SK-N-SH treated with all-trans-retinoic acid at 6 μM for 48 hours (cell line): Measurements from ENCODE around the gene MSMB.

Experiments
- ATAC-seq: fragments of 200-7000 bp; cut with Tn5 transposase; 3 replicates; pipeline ENCODE4 v1.9.1; 2020; ENCODE audit warnings: mild to moderate bottlenecking, moderate library complexity
- ARNTL ChIP-seq: fragments of 450-650 bp; formaldehyde crosslinking; IDR thresholded peaks from 2 replicates; pipeline ENCODE4 v1.5.0; 2020; ENCODE audit warnings: low read depth, mild to moderate bottlenecking, moderate library complexity, borderline replicate concordance
- BACH2 ChIP-seq: fragments of 250-450 bp; sonication (Bioruptor Pico); IDR thresholded peaks from 2 replicates; pipeline ENCODE4 v1.9.0; 2021; ENCODE audit warnings: mild to moderate bottlenecking, borderline replicate concordance
- CSDC2 ChIP-seq: fragments of 250-450 bp; sonication (Bioruptor Pico); IDR thresholded peaks from 2 replicates; pipeline ENCODE4 v1.5.0; 2020; ENCODE audit warnings: mild to moderate bottlenecking, moderate library complexity
- GLIS3 ChIP-seq: fragments of 250-450 bp; sonication (Bioruptor Pico); IDR thresholded peaks from 2 replicates; pipeline ENCODE4 v1.5.0; 2020; ENCODE audit warnings: mild to moderate bottlenecking, moderate library complexity
- ISL1 ChIP-seq: fragments of 250-450 bp; sonication (Bioruptor Pico); IDR thresholded peaks from 2 replicates; pipeline ENCODE4 v2.1.2; 2022; ENCODE audit warnings: mild to moderate bottlenecking, moderate library complexity
- OSR1 ChIP-seq: fragments of 250-450 bp; sonication (Bioruptor Pico); IDR thresholded peaks from 2 replicates; pipeline ENCODE4 v1.8.0; 2022; ENCODE audit warnings: moderate library complexity, mild to moderate bottlenecking, inconsistent platforms
- PPARA ChIP-seq: fragments of 250-450 bp; sonication (Bioruptor Pico); IDR thresholded peaks from 2 replicates; pipeline ENCODE4 v1.5.0; 2020; ENCODE audit warnings: mild to moderate bottlenecking, borderline replicate concordance
- RARB ChIP-seq: fragments of 250-450 bp; sonication (Bioruptor Pico); IDR thresholded peaks from 2 replicates; pipeline ENCODE4 v1.8.0; 2021; ENCODE audit warnings: mild to moderate bottlenecking, moderate library complexity
- SNAI2 ChIP-seq: fragments of 250-450 bp; sonication (Bioruptor Pico); IDR thresholded peaks from 2 replicates; pipeline ENCODE4 v1.5.0; 2020; ENCODE audit warnings: mild to moderate bottlenecking, moderate library complexity
- TOX ChIP-seq: fragments of 250-450 bp; sonication (Bioruptor Pico); IDR thresholded peaks from 2 replicates; pipeline ENCODE4 v1.8.0; 2021; ENCODE audit warnings: mild to moderate bottlenecking, moderate library complexity, borderline replicate concordance
- ZC3H10 ChIP-seq: fragments of 250-450 bp; sonication (Bioruptor Pico); IDR thresholded peaks from 2 replicates; pipeline ENCODE4 v1.5.1; 2021; ENCODE audit warnings: mild to moderate bottlenecking, moderate library complexity
- ZFP3 ChIP-seq: fragments of 250-450 bp; sonication (Bioruptor Pico); IDR thresholded peaks from 2 replicates; pipeline ENCODE4 v1.5.0; 2020; ENCODE audit warnings: mild to moderate bottlenecking, moderate library complexity
- ZFP30 ChIP-seq: fragments of 450-650 bp; formaldehyde crosslinking; IDR thresholded peaks from 2 replicates; pipeline ENCODE4 v1.5.0; 2022; ENCODE audit warnings: mild to moderate bottlenecking, moderate library complexity
- ZNF565 ChIP-seq: fragments of 450-650 bp; formaldehyde crosslinking; conservative IDR thresholded peaks from 2 replicates; pipeline ENCODE4 v1.5.0; 2020; ENCODE audit warnings: low read depth, mild to moderate bottlenecking, moderate library complexity
- ZNF70 ChIP-seq: fragments of 450-650 bp; formaldehyde crosslinking; IDR thresholded peaks from 2 replicates; pipeline ENCODE4 v1.5.0; 2020; ENCODE audit warnings: mild to moderate bottlenecking, moderate library complexity
- ZNF8 ChIP-seq: fragments of 450-650 bp; formaldehyde crosslinking; IDR thresholded peaks from 2 replicates; pipeline ENCODE4 v1.5.0; 2020; ENCODE audit warnings: mild to moderate bottlenecking, moderate library complexity
- TF ChIP-seq, protein P1 (sequence below): fragments of 250-450 bp; sonication (Bioruptor Pico); IDR thresholded peaks from 2 replicates; pipeline ENCODE4 v1.5.0; 2020; ENCODE audit warnings: mild to moderate bottlenecking, moderate library complexity
- TF ChIP-seq, protein P2 (sequence below): fragments of 250-450 bp; sonication (Bioruptor Pico); IDR thresholded peaks from 2 replicates; pipeline ENCODE4 v1.8.0; 2021; ENCODE audit warnings: low read depth, mild to moderate bottlenecking, moderate library complexity, borderline replicate concordance
- TF ChIP-seq, protein P3 (sequence below): fragments of 250-450 bp; sonication (Bioruptor Pico); IDR thresholded peaks from 2 replicates; pipeline ENCODE4 v1.5.1; 2021; ENCODE audit warnings: mild to moderate bottlenecking, moderate library complexity
- TF ChIP-seq, protein P4 (sequence below): fragments of 250-450 bp; sonication (Bioruptor Pico); IDR thresholded peaks from 2 replicates; pipeline ENCODE4 v1.8.0; 2020; ENCODE audit warnings: mild to moderate bottlenecking, moderate library complexity, borderline replicate concordance

MSMB gene

DNA sequence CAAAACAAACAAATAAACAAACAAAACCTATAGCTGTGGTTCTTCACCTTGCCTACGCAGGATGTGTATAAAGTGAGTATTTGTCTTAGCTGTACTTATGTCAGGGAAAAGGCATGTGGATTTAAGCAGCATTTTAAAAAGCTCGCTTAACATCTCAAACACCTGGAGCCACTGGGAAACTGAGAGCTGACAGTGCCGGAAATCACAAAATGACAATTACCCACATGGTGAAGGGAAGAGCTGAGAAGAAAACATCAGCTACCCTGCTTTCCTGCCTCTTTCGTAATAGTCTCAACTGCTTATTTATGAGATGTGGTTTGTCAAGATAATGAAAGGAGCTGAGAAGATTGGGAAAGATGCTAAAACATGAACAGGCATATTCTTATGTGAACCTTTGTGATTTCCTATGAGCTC is 31.1 kb upstream of the MSMB start:
- TF ChIP-seq TOX (CRISPR knock-in tag) (no peak), CSDC2 (CRISPR knock-in tag) (no peak), ZFP3 (CRISPR knock-in tag) (no peak), SNAI2 (no peak), ZNF565 (CRISPR knock-in tag) (no peak), OSR1 (no peak), PPARA (CRISPR knock-in tag) (no peak), RARB (CRISPR knock-in tag) (no peak), ZNF70 (CRISPR knock-in tag) (no peak), BACH2 (CRISPR knock-in tag) (no peak)
- TF ChIP-seq, protein P1, sequence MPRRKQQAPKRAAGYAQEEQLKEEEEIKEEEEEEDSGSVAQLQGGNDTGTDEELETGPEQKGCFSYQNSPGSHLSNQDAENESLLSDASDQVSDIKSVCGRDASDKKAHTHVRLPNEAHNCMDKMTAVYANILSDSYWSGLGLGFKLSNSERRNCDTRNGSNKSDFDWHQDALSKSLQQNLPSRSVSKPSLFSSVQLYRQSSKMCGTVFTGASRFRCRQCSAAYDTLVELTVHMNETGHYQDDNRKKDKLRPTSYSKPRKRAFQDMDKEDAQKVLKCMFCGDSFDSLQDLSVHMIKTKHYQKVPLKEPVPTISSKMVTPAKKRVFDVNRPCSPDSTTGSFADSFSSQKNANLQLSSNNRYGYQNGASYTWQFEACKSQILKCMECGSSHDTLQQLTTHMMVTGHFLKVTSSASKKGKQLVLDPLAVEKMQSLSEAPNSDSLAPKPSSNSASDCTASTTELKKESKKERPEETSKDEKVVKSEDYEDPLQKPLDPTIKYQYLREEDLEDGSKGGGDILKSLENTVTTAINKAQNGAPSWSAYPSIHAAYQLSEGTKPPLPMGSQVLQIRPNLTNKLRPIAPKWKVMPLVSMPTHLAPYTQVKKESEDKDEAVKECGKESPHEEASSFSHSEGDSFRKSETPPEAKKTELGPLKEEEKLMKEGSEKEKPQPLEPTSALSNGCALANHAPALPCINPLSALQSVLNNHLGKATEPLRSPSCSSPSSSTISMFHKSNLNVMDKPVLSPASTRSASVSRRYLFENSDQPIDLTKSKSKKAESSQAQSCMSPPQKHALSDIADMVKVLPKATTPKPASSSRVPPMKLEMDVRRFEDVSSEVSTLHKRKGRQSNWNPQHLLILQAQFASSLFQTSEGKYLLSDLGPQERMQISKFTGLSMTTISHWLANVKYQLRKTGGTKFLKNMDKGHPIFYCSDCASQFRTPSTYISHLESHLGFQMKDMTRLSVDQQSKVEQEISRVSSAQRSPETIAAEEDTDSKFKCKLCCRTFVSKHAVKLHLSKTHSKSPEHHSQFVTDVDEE (CRISPR knock-in tag): no peak
- TF ChIP-seq, protein P2, sequence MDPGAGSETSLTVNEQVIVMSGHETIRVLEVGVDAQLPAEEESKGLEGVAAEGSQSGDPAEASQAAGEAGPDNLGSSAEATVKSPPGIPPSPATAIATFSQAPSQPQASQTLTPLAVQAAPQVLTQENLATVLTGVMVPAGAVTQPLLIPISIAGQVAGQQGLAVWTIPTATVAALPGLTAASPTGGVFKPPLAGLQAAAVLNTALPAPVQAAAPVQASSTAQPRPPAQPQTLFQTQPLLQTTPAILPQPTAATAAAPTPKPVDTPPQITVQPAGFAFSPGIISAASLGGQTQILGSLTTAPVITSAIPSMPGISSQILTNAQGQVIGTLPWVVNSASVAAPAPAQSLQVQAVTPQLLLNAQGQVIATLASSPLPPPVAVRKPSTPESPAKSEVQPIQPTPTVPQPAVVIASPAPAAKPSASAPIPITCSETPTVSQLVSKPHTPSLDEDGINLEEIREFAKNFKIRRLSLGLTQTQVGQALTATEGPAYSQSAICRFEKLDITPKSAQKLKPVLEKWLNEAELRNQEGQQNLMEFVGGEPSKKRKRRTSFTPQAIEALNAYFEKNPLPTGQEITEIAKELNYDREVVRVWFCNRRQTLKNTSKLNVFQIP (CRISPR knock-in tag): no peak
- TF ChIP-seq, protein P3, sequence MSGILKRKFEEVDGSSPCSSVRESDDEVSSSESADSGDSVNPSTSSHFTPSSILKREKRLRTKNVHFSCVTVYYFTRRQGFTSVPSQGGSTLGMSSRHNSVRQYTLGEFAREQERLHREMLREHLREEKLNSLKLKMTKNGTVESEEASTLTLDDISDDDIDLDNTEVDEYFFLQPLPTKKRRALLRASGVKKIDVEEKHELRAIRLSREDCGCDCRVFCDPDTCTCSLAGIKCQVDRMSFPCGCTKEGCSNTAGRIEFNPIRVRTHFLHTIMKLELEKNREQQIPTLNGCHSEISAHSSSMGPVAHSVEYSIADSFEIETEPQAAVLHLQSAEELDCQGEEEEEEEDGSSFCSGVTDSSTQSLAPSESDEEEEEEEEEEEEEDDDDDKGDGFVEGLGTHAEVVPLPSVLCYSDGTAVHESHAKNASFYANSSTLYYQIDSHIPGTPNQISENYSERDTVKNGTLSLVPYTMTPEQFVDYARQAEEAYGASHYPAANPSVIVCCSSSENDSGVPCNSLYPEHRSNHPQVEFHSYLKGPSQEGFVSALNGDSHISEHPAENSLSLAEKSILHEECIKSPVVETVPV: no peak
- TF ChIP-seq, all 23 proteins: peak for 0

DNA sequence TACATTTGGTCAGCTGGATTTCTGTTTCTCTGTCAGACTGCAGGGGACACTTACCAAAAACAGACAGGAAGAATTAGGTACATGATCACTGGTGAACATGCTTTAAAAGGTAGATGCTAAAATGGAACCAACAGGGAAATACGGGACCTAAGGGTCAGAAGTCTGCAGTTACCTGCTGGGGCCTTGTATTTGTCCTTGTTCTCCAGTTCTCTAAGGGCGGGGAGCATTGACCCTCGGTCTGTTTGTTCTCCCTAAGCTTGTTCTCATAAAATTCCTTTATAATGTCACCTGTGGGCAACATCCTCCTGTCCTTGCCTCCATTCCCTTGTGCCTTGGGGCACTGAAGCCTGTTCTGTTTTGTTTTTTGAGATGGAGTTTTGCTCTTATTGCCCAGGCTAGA is 29.8 kb upstream of the MSMB start:
- TF ChIP-seq, protein P3: no peak
- TF ChIP-seq ZNF8 (no peak), ZFP30 (CRISPR knock-in tag) (no peak), RARB (CRISPR knock-in tag) (no peak), SNAI2 (no peak), OSR1 (no peak), ZNF565 (CRISPR knock-in tag) (no peak), ARNTL (CRISPR knock-in tag) (no peak), ZFP3 (CRISPR knock-in tag) (no peak), TOX (CRISPR knock-in tag) (no peak), ISL1 (no peak), ZC3H10 (CRISPR knock-in tag) (no peak), BACH2 (CRISPR knock-in tag) (no peak), CSDC2 (CRISPR knock-in tag) (no peak), GLIS3 (no peak)
- TF ChIP-seq, protein P4, sequence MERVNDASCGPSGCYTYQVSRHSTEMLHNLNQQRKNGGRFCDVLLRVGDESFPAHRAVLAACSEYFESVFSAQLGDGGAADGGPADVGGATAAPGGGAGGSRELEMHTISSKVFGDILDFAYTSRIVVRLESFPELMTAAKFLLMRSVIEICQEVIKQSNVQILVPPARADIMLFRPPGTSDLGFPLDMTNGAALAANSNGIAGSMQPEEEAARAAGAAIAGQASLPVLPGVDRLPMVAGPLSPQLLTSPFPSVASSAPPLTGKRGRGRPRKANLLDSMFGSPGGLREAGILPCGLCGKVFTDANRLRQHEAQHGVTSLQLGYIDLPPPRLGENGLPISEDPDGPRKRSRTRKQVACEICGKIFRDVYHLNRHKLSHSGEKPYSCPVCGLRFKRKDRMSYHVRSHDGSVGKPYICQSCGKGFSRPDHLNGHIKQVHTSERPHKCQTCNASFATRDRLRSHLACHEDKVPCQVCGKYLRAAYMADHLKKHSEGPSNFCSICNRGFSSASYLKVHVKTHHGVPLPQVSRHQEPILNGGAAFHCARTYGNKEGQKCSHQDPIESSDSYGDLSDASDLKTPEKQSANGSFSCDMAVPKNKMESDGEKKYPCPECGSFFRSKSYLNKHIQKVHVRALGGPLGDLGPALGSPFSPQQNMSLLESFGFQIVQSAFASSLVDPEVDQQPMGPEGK (CRISPR knock-in tag): no peak
- TF ChIP-seq, protein P1 (CRISPR knock-in tag): no peak
- ATAC-seq: no peak

More for the DNA sequence above, 31.1 kb upstream of the MSMB start:
- no peak for ATAC-seq
